WTC11 (cell line): ENCODE results near the gene DCTN2. TPM values are rescaled to one million over a fixed set of nuclear protein-coding genes. Genes with fewer than 3 reads are reported as not detected.
A peak's percentile ranks its signal among the peaks of the same experiment; 100 is the strongest.

ENCODE experiments used
- ATAC-seq: fragments of 200-7000 bp; cut with Tn5 transposase; 2 replicates; pipeline ENCODE4 v1.10.0; 2021; ENCODE audit warnings: mild to moderate bottlenecking, moderate library complexity
- Bru-seq: library from RNA; stranded (reverse); fragments of 400-500 nt; gene quantifications from one replicate; lab custom pipeline; 2021; lab: Mats Ljungman, UMichigan
- CTCF ChIA-PET: fragments of 300-600 bp; sonication (Branson Sonifier 250); formaldehyde crosslinking; loops from one replicate; lab custom pipeline; 2021; ENCODE audit warnings: antibody characterized with exemption; lab: Charles Lee
- POLR2A ChIA-PET: fragments of 350-600 bp; sonication (Branson Sonifier 250); formaldehyde crosslinking; loops from one replicate; lab custom pipeline; 2021; ENCODE audit warnings: antibody characterized with exemption; lab: Charles Lee
- DNase-seq: peaks from one replicate; pipeline ENCODE4 v3.0.0; 2021; ENCODE audit warnings: low spot score
- H3K27ac Mint-ChIP-seq: 2 replicates; pipeline ENCODE4 v1.8.0; 2021; ENCODE audit warnings: mixed read lengths
- H3K27me3 Mint-ChIP-seq: 2 replicates; pipeline ENCODE4 v1.8.0; 2021; ENCODE audit warnings: low read depth, mild to moderate bottlenecking, moderate library complexity, mixed read lengths
- H3K36me3 Mint-ChIP-seq: 2 replicates; pipeline ENCODE4 v1.8.0; 2021; ENCODE audit warnings: mixed read lengths
- H3K4me1 Mint-ChIP-seq: 2 replicates; pipeline ENCODE4 v1.8.0; 2022; ENCODE audit warnings: mixed read lengths
- H3K4me3 Mint-ChIP-seq: 2 replicates; pipeline ENCODE4 v1.8.0; 2021; ENCODE audit warnings: mild to moderate bottlenecking, moderate library complexity, mixed read lengths
- H3K9me3 Mint-ChIP-seq: 2 replicates; pipeline ENCODE4 v1.8.0; 2021; ENCODE audit warnings: mixed read lengths
- ATF3 ChIP-seq: sonication (generic); formaldehyde crosslinking; conservative IDR thresholded peaks from 2 replicates; pipeline ENCODE4 v1.8.1; 2022; ENCODE audit warnings: mild to moderate bottlenecking, missing genetic modification reagents
- CREM ChIP-seq: sonication (generic); formaldehyde crosslinking; IDR thresholded peaks from 2 replicates; pipeline ENCODE4 v1.8.1; 2022; ENCODE audit warnings: mild to moderate bottlenecking, missing genetic modification reagents, moderate library complexity
- E2F5 ChIP-seq: sonication (generic); formaldehyde crosslinking; IDR thresholded peaks from 2 replicates; pipeline ENCODE4 v1.8.1; 2022; ENCODE audit warnings: mild to moderate bottlenecking, moderate library complexity, missing genetic modification reagents
- EMX1 ChIP-seq: fragments of 250-450 bp; sonication (Bioruptor Pico); IDR thresholded peaks from 2 replicates; pipeline ENCODE4 v1.8.0; 2021; ENCODE audit warnings: mild to moderate bottlenecking
- HMGXB4 ChIP-seq: sonication (generic); formaldehyde crosslinking; IDR thresholded peaks from 2 replicates; pipeline ENCODE4 v1.8.1; 2023; ENCODE audit warnings: mild to moderate bottlenecking, moderate library complexity, missing genetic modification reagents
- IRF1 ChIP-seq: sonication (generic); formaldehyde crosslinking; IDR thresholded peaks from 2 replicates; pipeline ENCODE4 v1.8.0; 2023; ENCODE audit warnings: missing genetic modification reagents
- MLX ChIP-seq: sonication (generic); formaldehyde crosslinking; IDR thresholded peaks from 2 replicates; pipeline ENCODE4 v1.8.1; 2023; ENCODE audit warnings: mild to moderate bottlenecking, missing genetic modification reagents, moderate library complexity
- NFYB ChIP-seq: sonication (generic); formaldehyde crosslinking; conservative IDR thresholded peaks from 2 replicates; pipeline ENCODE4 v1.8.0; 2022; ENCODE audit warnings: low read depth, missing genetic modification reagents
- NR2C2 ChIP-seq: sonication (generic); formaldehyde crosslinking; IDR thresholded peaks from 2 replicates; pipeline ENCODE4 v1.8.0; 2022; ENCODE audit warnings: mild to moderate bottlenecking, missing genetic modification reagents
- PREB ChIP-seq: sonication (generic); formaldehyde crosslinking; IDR thresholded peaks from 2 replicates; pipeline ENCODE4 v1.8.1; 2022; ENCODE audit warnings: mild to moderate bottlenecking, missing genetic modification reagents, moderate library complexity, borderline replicate concordance
- SMAD3 ChIP-seq: sonication (generic); formaldehyde crosslinking; IDR thresholded peaks from 2 replicates; pipeline ENCODE4 v1.8.0; 2022; ENCODE audit warnings: missing genetic modification reagents, mild to moderate bottlenecking, borderline replicate concordance
- SOX15 ChIP-seq: fragments of 250-450 bp; sonication (Bioruptor Pico); IDR thresholded peaks from 2 replicates; pipeline ENCODE4 v1.9.0; 2021; ENCODE audit warnings: mild to moderate bottlenecking
- SP1 ChIP-seq: sonication (generic); formaldehyde crosslinking; conservative IDR thresholded peaks from 2 replicates; pipeline ENCODE4 v1.8.1; 2022; ENCODE audit warnings: missing genetic modification reagents
- STAT6 ChIP-seq: sonication (generic); formaldehyde crosslinking; conservative IDR thresholded peaks from 2 replicates; pipeline ENCODE4 v1.8.1; 2023; ENCODE audit warnings: mild to moderate bottlenecking, low read depth, missing genetic modification reagents, moderate library complexity
- TEAD1 ChIP-seq: sonication (generic); formaldehyde crosslinking; IDR thresholded peaks from 2 replicates; pipeline ENCODE4 v1.8.0; 2022; ENCODE audit warnings: mild to moderate bottlenecking, missing genetic modification reagents
- TP53 ChIP-seq: sonication (generic); formaldehyde crosslinking; IDR thresholded peaks from 2 replicates; pipeline ENCODE4 v1.8.1; 2023; ENCODE audit warnings: mild to moderate bottlenecking, missing genetic modification reagents
- ZBTB21 ChIP-seq: sonication (generic); formaldehyde crosslinking; IDR thresholded peaks from 2 replicates; pipeline ENCODE4 v1.8.1; 2023; ENCODE audit warnings: mild to moderate bottlenecking, missing genetic modification reagents, borderline replicate concordance
- ZBTB43 ChIP-seq: sonication (generic); formaldehyde crosslinking; IDR thresholded peaks from 2 replicates; pipeline ENCODE4 v1.8.1; 2023; ENCODE audit warnings: mild to moderate bottlenecking, missing genetic modification reagents
- ZNF263 ChIP-seq: sonication (generic); formaldehyde crosslinking; IDR thresholded peaks from 2 replicates; pipeline ENCODE4 v1.8.1; 2022; ENCODE audit warnings: low read depth, mild to moderate bottlenecking, moderate library complexity, missing genetic modification reagents
- long read RNA-seq, 3 experiments: library from RNA in 1 of 3; library from capped mRNA in 1 of 3; library from polyadenylated mRNA in 1 of 3; unstranded in 2 of 3; stranded (forward) in 1 of 3; transcript quantifications; one replicate each; pipeline ENCODE4 v2.0.0, GENCODE V29; 2021
- total RNA-seq: library from RNA; stranded (reverse); gene quantifications from 3 replicates; pipeline ENCODE4 v1.2.3, GENCODE V29; 2021

The DCTN2 gene
- 93.5 to 94.4 TPM (median 94.4 TPM) in 3 replicates for total RNA-seq
- percentile 76 among the genes with signal in this experiment for Bru-seq, nascent RNA
- long read RNA-seq, experiment 1, transcript DCTN2-209 (14 exons, 2,061 nt) = major isoform, 188 of 238 reads
- long read RNA-seq, experiment 1, partial matches to known transcripts = 24 of 238 reads
- long read RNA-seq, experiment 1, other reads (novel, unspliced or antisense) = 26 of 238 reads
- long read RNA-seq, experiment 2, transcript DCTN2-209 (14 exons, 2,061 nt) = major isoform, 51 of 148 reads
- long read RNA-seq, experiment 2, partial matches to known transcripts = 35 of 148 reads
- long read RNA-seq, experiment 2, other reads (novel, unspliced or antisense) = 62 of 148 reads
- long read RNA-seq, experiment 3, transcript DCTN2-209 (14 exons, 2,061 nt) = major isoform, 169 of 206 reads
- long read RNA-seq, experiment 3, partial matches to known transcripts = 2 of 206 reads
- long read RNA-seq, experiment 3, other reads (novel, unspliced or antisense) = 35 of 206 reads

- CTCF ChIA-PET = interaction anchor here (0.9 to 1.8 kb wide), 9 partner anchors 11 to 189 kb away, joined by 3 to 9 read pairs (median 5); partner anchors contain the start of gene GLI1
- DNase-seq = peak; percentile 97
- Mint-ChIP-seq H3K27me3 (peaks cover 24% of the 10 kb centered on the region), H3K9me3 (no peaks in the 10 kb centered on the region), H3K27ac (peak within 1 kb of the TSS; percentile 93), H3K36me3 (0 out of 2 replicates have a peak, but pooled peaks cover 2% of the 10 kb centered on the region), H3K4me3 (peak within 1 kb of the TSS; percentile 99), H3K4me1 (peaks cover 42% of the 10 kb centered on the region)
- peak; percentile 91 for ATAC-seq
- no peak for TF ChIP-seq ATF3 (CRISPR knock-in tag)
- peak; percentile 34; the same call in 1 of the 2 replicates for TF ChIP-seq NFYB
- TF ChIP-seq E2F5 (CRISPR knock-in tag) = no peak
- no peak for TF ChIP-seq EMX1 (CRISPR knock-in tag)
- peak; percentile 38; the same call in 1 of the 2 replicates for TF ChIP-seq SP1
- TF ChIP-seq CREM (CRISPR knock-in tag) = 0 out of 2 replicates have a peak, but pooled peaks have one; percentile 69
- TF ChIP-seq TP53 (CRISPR knock-in tag) = no peak
- TF ChIP-seq ZNF263 (CRISPR knock-in tag) = no peak
- POLR2A ChIA-PET = interaction anchor here (0.6 to 1.3 kb wide), 6 partner anchors 12 to 88 kb away, joined by 3 to 4 read pairs (median 3); partner anchors contain the start of gene DDIT3
Observed at GRCh38 chr12:57546438-57547287, at the start of gene DCTN2. Gene DCTN2 (minus strand): TSS chr12:57547192. CDS start chr12:57547063, 129 bp downstream.

GRCh38 chr12:57593187-57593586 is 46.2 kb upstream of the DCTN2 start:
- Mint-ChIP-seq H3K27me3 (peaks cover 3% of the 10 kb centered on the region; the same call in 1 of the 2 replicates), H3K4me1 (peaks cover 14% of the 10 kb centered on the region), H3K27ac (no peak overlapping the region), H3K36me3 (peaks cover 11% of the 10 kb centered on the region), H3K4me3 (no peak overlapping the region), H3K9me3 (no peaks in the 10 kb centered on the region)
- no peak for ATAC-seq
- ChIA-PET POLR2A (no interaction called here), CTCF (interaction anchor here (0.6 to 4.7 kb wide), 5 partner anchors 9 to 149 kb away, joined by 4 to 22 read pairs (median 7); no protein-coding TSS in a partner anchor)
- DNase-seq = no peak
- TF ChIP-seq STAT6 (CRISPR knock-in tag) = no peak
- no peak for TF ChIP-seq IRF1 (CRISPR knock-in tag)
- no peak for TF ChIP-seq ATF3 (CRISPR knock-in tag)
- no peak for TF ChIP-seq ZBTB21 (CRISPR knock-in tag)
- no peak for TF ChIP-seq ZNF263 (CRISPR knock-in tag)
- no peak for TF ChIP-seq TEAD1
- no peak for TF ChIP-seq NR2C2
- TF ChIP-seq HMGXB4 = no peak
- TF ChIP-seq NFYB = no peak
- no peak for TF ChIP-seq SMAD3
- TF ChIP-seq PREB = no peak
- no peak for TF ChIP-seq MLX
- no peak for TF ChIP-seq ZBTB43 (CRISPR knock-in tag)
- no peak for TF ChIP-seq SOX15 (CRISPR knock-in tag)
